Epithelial cell of esophagus (primary cell): ENCODE measurements around the gene FBXL7.

Experiments
- DNase-seq: peaks from one replicate; pipeline ENCODE4 v3.0.0; 2010; ENCODE audit warnings: low read depth
- H3K4me3 ChIP-seq: 2 replicates; pipeline ENCODE4 v1.5.1; 2011; ENCODE audit warnings: mild to moderate bottlenecking, low read length, control low read depth
- TF ChIP-seq, protein P1 (sequence below): IDR thresholded peaks from 2 replicates; pipeline ENCODE4 v1.5.1; 2011; ENCODE audit warnings: low read depth, mild to moderate bottlenecking, low read length, control low read depth, inconsistent platforms; ENCODE audit not compliant: insufficient read depth; ENCODE audit errors: missing control alignments

The FBXL7 gene

GRCh38 chr5:15463231-15463980, 36.6 kb upstream of the FBXL7 start:
- no peak overlapping the region for H3K4me3 ChIP-seq
- peak; percentile 39 for DNase-seq
- TF ChIP-seq, protein P1, sequence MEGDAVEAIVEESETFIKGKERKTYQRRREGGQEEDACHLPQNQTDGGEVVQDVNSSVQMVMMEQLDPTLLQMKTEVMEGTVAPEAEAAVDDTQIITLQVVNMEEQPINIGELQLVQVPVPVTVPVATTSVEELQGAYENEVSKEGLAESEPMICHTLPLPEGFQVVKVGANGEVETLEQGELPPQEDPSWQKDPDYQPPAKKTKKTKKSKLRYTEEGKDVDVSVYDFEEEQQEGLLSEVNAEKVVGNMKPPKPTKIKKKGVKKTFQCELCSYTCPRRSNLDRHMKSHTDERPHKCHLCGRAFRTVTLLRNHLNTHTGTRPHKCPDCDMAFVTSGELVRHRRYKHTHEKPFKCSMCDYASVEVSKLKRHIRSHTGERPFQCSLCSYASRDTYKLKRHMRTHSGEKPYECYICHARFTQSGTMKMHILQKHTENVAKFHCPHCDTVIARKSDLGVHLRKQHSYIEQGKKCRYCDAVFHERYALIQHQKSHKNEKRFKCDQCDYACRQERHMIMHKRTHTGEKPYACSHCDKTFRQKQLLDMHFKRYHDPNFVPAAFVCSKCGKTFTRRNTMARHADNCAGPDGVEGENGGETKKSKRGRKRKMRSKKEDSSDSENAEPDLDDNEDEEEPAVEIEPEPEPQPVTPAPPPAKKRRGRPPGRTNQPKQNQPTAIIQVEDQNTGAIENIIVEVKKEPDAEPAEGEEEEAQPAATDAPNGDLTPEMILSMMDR, result peak; percentile 62

- no peak for DNase-seq
- TF ChIP-seq, protein P1, result no peak
- H3K4me3 ChIP-seq, result no peak overlapping the region
These were observed 27.9 kb upstream of the FBXL7 start for GRCh38 chr5:15472116-15472515.

DNA sequence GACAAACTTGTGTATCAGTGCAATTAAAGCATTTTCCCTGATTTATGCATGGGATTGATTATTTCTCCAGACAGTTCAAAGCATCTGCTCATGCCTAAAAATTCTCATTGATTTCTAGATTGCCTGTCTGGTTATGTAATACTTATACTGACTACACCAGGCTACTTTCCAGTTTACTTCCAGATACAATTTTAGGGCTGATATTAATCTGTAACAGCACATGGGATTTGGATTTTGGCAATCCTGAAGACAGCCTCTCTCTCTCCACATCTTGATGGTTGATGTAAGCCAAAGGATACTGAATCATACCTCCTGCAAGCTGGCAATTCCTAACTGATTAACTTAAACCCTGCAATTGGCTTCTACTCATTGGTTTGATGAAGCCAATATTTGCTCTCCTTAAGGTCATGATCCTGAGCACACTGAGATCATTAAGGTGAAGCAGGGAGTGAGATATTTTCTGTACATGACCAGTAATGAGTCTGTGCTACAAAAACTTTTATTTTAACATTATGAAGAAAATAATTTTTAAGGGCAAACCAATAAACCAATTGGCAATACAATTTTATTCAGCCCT, 25.7 kb upstream of the FBXL7 start:
- TF ChIP-seq, protein P1, result no peak
- no peak for DNase-seq

DNA sequence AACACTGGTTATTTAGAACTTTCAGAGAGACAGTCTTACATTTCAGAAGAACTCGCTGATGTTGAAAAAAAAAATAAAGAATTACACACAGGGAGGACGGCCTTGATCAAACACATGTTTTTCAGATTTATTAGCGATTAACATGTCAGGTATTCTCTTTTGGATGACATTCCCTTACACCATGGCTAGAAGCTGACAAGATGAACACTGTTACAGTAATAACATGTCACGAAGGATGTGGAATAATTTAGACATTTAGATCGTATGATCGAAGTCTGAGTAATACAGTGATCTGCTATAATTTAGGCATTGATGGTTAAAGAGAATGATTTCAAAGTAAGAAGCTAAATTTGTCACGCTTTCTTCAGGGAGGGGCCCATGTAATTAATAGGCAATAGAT, 24.6 kb upstream of the FBXL7 start:
- DNase-seq, result no peak
- TF ChIP-seq, protein P1, result no peak
- H3K4me3 ChIP-seq, result no peak overlapping the region

More for the DNA sequence above, 25.7 kb upstream of the FBXL7 start:
- no peak overlapping the region for H3K4me3 ChIP-seq

GRCh38 chr5:15476977-15477376, 23.0 kb upstream of the FBXL7 start:
- TF ChIP-seq, protein P1, result no peak
- DNase-seq, result no peak
- no peak overlapping the region for H3K4me3 ChIP-seq

GRCh38 chr5:15480436-15480835, 19.5 kb upstream of the FBXL7 start:
- TF ChIP-seq, protein P1, result no peak
- no peak overlapping the region for H3K4me3 ChIP-seq

More at GRCh38 chr5:15480436-15480835, 19.5 kb upstream of the FBXL7 start:
- DNase-seq, result no peak
